HepG2 (cell line): Measurements from ENCODE around the gene CTDSP1. TPM values are rescaled to one million over a fixed set of nuclear protein-coding genes. Genes with fewer than 3 reads are reported as not detected.

ENCODE experiments used
- ATAC-seq: fragments of 200-7000 bp; cut with Tn5 transposase; 3 replicates; pipeline ENCODE4 v1.9.1; 2020; ENCODE audit warnings: mild to moderate bottlenecking, moderate library complexity
- BruUV-seq: library from RNA; stranded (reverse); fragments of 400-500 nt; replicated peaks from 2 replicates; lab custom pipeline; 2021; lab: Mats Ljungman, UMichigan
- CTCF ChIA-PET: fragments of 300-600 bp; formaldehyde crosslinking; extraction: SDS; loops from one replicate; lab custom pipeline; 2021; ENCODE audit warnings: low total read pairs, inconsistent platforms, low intra/inter-chr PET ratio; lab: Yijun Ruan, JAX
- POLR2A ChIA-PET: fragments of 350-600 bp; sonication (Branson Sonifier 250); formaldehyde crosslinking; loops from one replicate; lab custom pipeline; 2020; ENCODE audit warnings: antibody characterized with exemption, inconsistent platforms; lab: Yijun Ruan, JAX
- DNase-seq: peaks from one replicate; pipeline ENCODE4 v3.0.0-alpha.2; 2015; ENCODE audit warnings: low spot score
- FAIRE-seq: peaks from 3 replicates; lab custom pipeline; 2011; peaks lifted over from hg19 to GRCh38; lab: Jason Lieb, UNC
- H2AFZ ChIP-seq: one replicate; pipeline ENCODE4 v1.6.1; 2011; ENCODE audit warnings: low read length, inconsistent platforms
- H3K27ac ChIP-seq: fragments of 300-600 bp; 3 replicates; pipeline ENCODE4 v1.8.0; 2011; ENCODE audit warnings: mixed run types, mild to moderate bottlenecking, mixed read lengths, low read length, inconsistent platforms; ENCODE audit not compliant: insufficient read depth; ENCODE audit errors: extremely low read length
- H3K27me3 ChIP-seq, 2 experiments: fragments of 200-600 bp in 1 of 2; 2 replicates in 1 of 2; 3 replicates in 1 of 2; pipeline versions ENCODE4 v1.6.0 to v1.8.0; 2011; ENCODE audit warnings: low read length in 2 of 2, mild to moderate bottlenecking in 2 of 2, moderate library complexity in 2 of 2, inconsistent platforms in 1 of 2; ENCODE audit not compliant: insufficient read depth in 2 of 2, control insufficient read depth in 1 of 2
- H3K36me3 ChIP-seq, 2 experiments: fragments of 200-600 bp in 1 of 2; replicated peaks in 1 of 2; 2 replicates in 1 of 2; 3 replicates in 1 of 2; pipeline versions ENCODE4 v1.5.1 to v1.8.0; 2011; ENCODE audit warnings: low read length in 2 of 2, inconsistent platforms in 1 of 2; ENCODE audit not compliant: insufficient read depth in 2 of 2, control insufficient read depth in 1 of 2
- H3K4me1 ChIP-seq: 2 replicates; pipeline ENCODE4 v1.5.1; 2012; ENCODE audit warnings: low read length, inconsistent platforms; ENCODE audit not compliant: insufficient read depth
- H3K4me2 ChIP-seq: 2 replicates; pipeline ENCODE4 v1.6.0; 2011; ENCODE audit warnings: low read depth, low read length, inconsistent platforms
- H3K4me3 ChIP-seq, 3 experiments: fragments of 200-600 bp in 1 of 3; sonication (generic), shearing (Covaris generic) in 1 of 3; replicated peaks in 1 of 3; 2 replicates each; pipeline ENCODE4 v1.5.1; 2011 to 2016; ENCODE audit warnings: low read length in 3 of 3, inconsistent platforms in 2 of 3, low read depth in 2 of 3, mild to moderate bottlenecking in 2 of 3, control low read depth in 1 of 3, mixed read lengths in 1 of 3; ENCODE audit not compliant: insufficient read depth in 1 of 3
- H3K79me2 ChIP-seq: one replicate; pipeline ENCODE4 v1.6.1; 2011; ENCODE audit warnings: low read length, inconsistent platforms; ENCODE audit not compliant: insufficient read depth
- H3K9ac ChIP-seq: 2 replicates; pipeline ENCODE4 v1.6.0; 2011; ENCODE audit warnings: mild to moderate bottlenecking, low read depth, low read length, inconsistent platforms; ENCODE audit not compliant: insufficient read depth
- H3K9me3 ChIP-seq: 2 replicates; pipeline ENCODE4 v1.5.1; 2012; ENCODE audit warnings: mild to moderate bottlenecking, low read length
- H4K20me1 ChIP-seq: 2 replicates; pipeline ENCODE4 v1.6.0; 2011; ENCODE audit warnings: inconsistent platforms, mild to moderate bottlenecking, low read length, moderate library complexity; ENCODE audit not compliant: insufficient read depth
- AGO1 ChIP-seq: fragments of 200-400 bp; formaldehyde crosslinking; IDR thresholded peaks from 2 replicates; pipeline ENCODE4 v1.6.1; 2017; ENCODE audit warnings: mild to moderate bottlenecking, low read depth, low read length, moderate library complexity; ENCODE audit not compliant: poor library complexity, severe bottlenecking
- AHR ChIP-seq: IDR thresholded peaks from 2 replicates; pipeline ENCODE4 v1.6.1; 2018; ENCODE audit warnings: missing genetic modification reagents, missing compliant biosample characterization
- CERS6 ChIP-seq: sonication (generic); formaldehyde crosslinking; IDR thresholded peaks from 2 replicates; pipeline ENCODE4 v1.5.0; 2020; ENCODE audit warnings: missing genetic modification reagents
- CREB3 ChIP-seq: sonication (generic); formaldehyde crosslinking; IDR thresholded peaks from 2 replicates; pipeline ENCODE4 v1.5.0; 2020; ENCODE audit warnings: missing genetic modification reagents
- HNF4A ChIP-seq: sonication (generic); formaldehyde crosslinking; IDR thresholded peaks from 2 replicates; pipeline ENCODE4 v1.4.0; 2020; ENCODE audit warnings: missing genetic modification reagents
- MATR3 ChIP-seq: sonication (generic); formaldehyde crosslinking; IDR thresholded peaks from 2 replicates; pipeline ENCODE4 v1.4.0; 2020; ENCODE audit warnings: missing genetic modification reagents
- MEF2D ChIP-seq: sonication (generic); formaldehyde crosslinking; IDR thresholded peaks from 2 replicates; pipeline ENCODE4 v1.5.1; 2020; ENCODE audit warnings: mild to moderate bottlenecking, missing genetic modification reagents
- PLRG1 ChIP-seq: fragments of 450-650 bp; conservative IDR thresholded peaks from 2 replicates; pipeline ENCODE4 v1.6.1; 2016
- SPEN ChIP-seq: sonication (generic); formaldehyde crosslinking; IDR thresholded peaks from 2 replicates; pipeline ENCODE4 v1.5.1; 2020; ENCODE audit warnings: low read depth, mild to moderate bottlenecking, missing genetic modification reagents
- SRY ChIP-seq: sonication (generic); formaldehyde crosslinking; IDR thresholded peaks from 2 replicates; pipeline ENCODE4 v1.8.0; 2022; ENCODE audit warnings: mild to moderate bottlenecking, missing genetic modification reagents
- SSRP1 ChIP-seq: IDR thresholded peaks from 2 replicates; pipeline ENCODE4 v1.6.1; 2016; ENCODE audit warnings: control low read depth
- ZNF12 ChIP-seq: sonication (generic); formaldehyde crosslinking; IDR thresholded peaks from 2 replicates; pipeline ENCODE4 v1.5.0; 2020; ENCODE audit warnings: missing genetic modification reagents
- ZNF121 ChIP-seq: sonication (generic); formaldehyde crosslinking; IDR thresholded peaks from 2 replicates; pipeline ENCODE4 v1.5.0; 2020; ENCODE audit warnings: mild to moderate bottlenecking, missing genetic modification reagents
- ZNF142 ChIP-seq: sonication (generic); formaldehyde crosslinking; IDR thresholded peaks from 2 replicates; pipeline ENCODE4 v1.4.0; 2020; ENCODE audit warnings: missing genetic modification reagents
- ZNF34 ChIP-seq: sonication (generic); formaldehyde crosslinking; IDR thresholded peaks from 2 replicates; pipeline ENCODE4 v1.4.0; 2020; ENCODE audit warnings: mild to moderate bottlenecking, missing genetic modification reagents, borderline replicate concordance
- ZNF550 ChIP-seq: sonication (generic); formaldehyde crosslinking; IDR thresholded peaks from 2 replicates; pipeline ENCODE4 v1.4.0; 2020; ENCODE audit warnings: mild to moderate bottlenecking, missing genetic modification reagents, borderline replicate concordance
- ZNF570 ChIP-seq: sonication (generic); formaldehyde crosslinking; IDR thresholded peaks from 2 replicates; pipeline ENCODE4 v1.4.0; 2020; ENCODE audit warnings: mild to moderate bottlenecking, missing genetic modification reagents, borderline replicate concordance
- WGBS: methylation state at CpG from one replicate; pipeline ENCODE4 v1.1.6; 2017; ENCODE audit warnings: low lambda C conversion rate; 5-methylcytosine and 5-hydroxymethylcytosine counted together
- in situ Hi-C: cut with HindIII; loops from 2 replicates; pipeline ENCODE4 v1.10.0; 2017; ENCODE audit warnings: low pct_unique_long_range_greater_than_20kb; ENCODE audit not compliant: extremely low pct_ligation_motif_present
- intact Hi-C: fragments of 100-400 bp; cut with micrococcal nuclease; formaldehyde crosslinking; loops from one replicate; pipeline ENCODE4 v1.10.0; 2022; ENCODE audit not compliant: unreplicated experiment
- polyA plus RNA-seq, 8 experiments: library from polyadenylated mRNA; depleted of rRNA in 3 of 8; stranded (reverse) in 7 of 8; unstranded in 1 of 8; fragments of >200 nt; fragmentation: Illumina TruSeq in 4 of 8; extraction: Trizol in 4 of 8; gene quantifications; 2 replicates each; pipeline versions ENCODE4 v1.2.1 to v1.2.3, GENCODE V29; 2011 to 2016; ENCODE audit warnings: low read depth in 4 of 8, missing spikeins in 1 of 8, mixed read lengths in 1 of 8; ENCODE audit not compliant: insufficient read depth in 1 of 8
- total RNA-seq, 5 experiments: library from RNA; depleted of rRNA; stranded (reverse); fragments of >200 nt; fragmentation: Illumina TruSeq; extraction: Trizol; gene quantifications; 2 replicates each; pipeline ENCODE4 v1.2.3, GENCODE V29; 2016; ENCODE audit warnings: low read depth in 1 of 5

CTDSP1 gene
- total and polyA plus RNA-seq, 2 of the 13 experiments (the other 11 are each of a cell fraction or from before 2014, with no cell fraction given), result 91.0 to 268 TPM

- TF ChIP-seq ZNF142 (CRISPR knock-in tag), result no peak
- no peak for TF ChIP-seq ZNF12
Observed at GRCh38 chr2:218402911-218403411, 3.3 kb downstream of the CTDSP1 start (continued).

GRCh38 chr2:218403810-218404209 is 4.1 kb downstream of the CTDSP1 start:
- H2AFZ ChIP-seq, result no peak overlapping the region
- peak overlapping the region; percentile 79 for H3K27ac ChIP-seq
- DNase-seq, result no peak
- H3K4me1 ChIP-seq, result peaks cover 65% of the 10 kb centered on the region
- H3K27me3 ChIP-seq, result no peaks in the 10 kb centered on the region; a peak in 1 of 5 replicates
- ChIA-PET POLR2A (interaction anchor here (1.6 to 4.2 kb wide), 6 partner anchors 16 to 117 kb away, joined by 4 to 56 read pairs (median 16); partner anchors contain the start of genes TMBIM1 and VIL1), CTCF (no interaction called here)
- H3K9me3 ChIP-seq, result no peaks in the 10 kb centered on the region
- peaks cover 35% of the 10 kb centered on the region for H3K79me2 ChIP-seq
- H3K36me3 ChIP-seq, result peaks cover 24 to 38% of the 10 kb centered on the region in 2 experiments; a peak in 4 of 5 replicates
- FAIRE-seq, result no peak
- H3K4me3 ChIP-seq, result no peak overlapping the region
- H4K20me1 ChIP-seq, result no peaks in the 10 kb centered on the region; the same call in 1 of the 2 replicates
- in situ Hi-C loops, result no loop called here
- WGBS, result 89% methylated on average over 7 of the region's 7 CpGs
- ATAC-seq, result no peak
- BruUV-seq, result TSS peak; percentile 31
- peak overlapping the region; percentile 61; the same call in 1 of the 2 replicates for H3K9ac ChIP-seq
- intact Hi-C loops, result no loop called here
- H3K4me2 ChIP-seq, result peak overlapping the region; percentile 86; the same call in 1 of the 2 replicates
- TF ChIP-seq ZNF570 (CRISPR knock-in tag) (no peak), MATR3 (CRISPR knock-in tag) (no peak), ZNF550 (CRISPR knock-in tag) (0 out of 2 replicates have a peak, but pooled peaks have one; percentile 42), AGO1 (no peak), ZNF34 (CRISPR knock-in tag) (no peak), SRY (CRISPR knock-in tag) (no peak), AHR (CRISPR knock-in tag) (no peak), SPEN (CRISPR knock-in tag) (no peak), ZNF121 (CRISPR knock-in tag) (peak; percentile 92), PLRG1 (no peak), CREB3 (CRISPR knock-in tag) (no peak), SSRP1 (CRISPR knock-in tag) (0 out of 2 replicates have a peak, but pooled peaks have one; percentile 45), CERS6 (CRISPR knock-in tag) (no peak), HNF4A (CRISPR knock-in tag) (no peak), MEF2D (CRISPR knock-in tag) (0 out of 2 replicates have a peak, but pooled peaks have one; percentile 8)
